KBM-7 (cell line): ENCODE measurements around the gene PIAS4.

ENCODE experiments used
- DNase-seq: peaks from one replicate; pipeline ENCODE4 v3.0.0-alpha.2; 2015
- in situ Hi-C: fragments of 300-500 bp; cut with MboI; formaldehyde crosslinking; loops from 2 replicates; pipeline ENCODE4 v1.14.3; 2020; ENCODE audit warnings: low sequenced_read_pairs, low pct_unique_long_range_greater_than_20kb, mixed read lengths

The PIAS4 gene

GRCh38 chr19:4065430-4066175 lies 58.1 kb downstream of the PIAS4 start:
- in situ Hi-C loops, result no loop called here
- DNase-seq, result peak; percentile 93

- DNase-seq, result no peak
- in situ Hi-C loops, result no loop called here
Measured at GRCh38 chr19:4066176-4066606, 58.7 kb downstream of the PIAS4 start.

GRCh38 chr19:4066682-4067395 lies 59.3 kb downstream of the PIAS4 start, which contains the start of gene ZBTB7A:
TSS of gene ZBTB7A (minus strand) at chr19:4066899. CDS start at chr19:4055232, 11,667 bp downstream.
- peak; percentile 69 for DNase-seq
- in situ Hi-C loops, result no loop called here

- peak; percentile 41 for DNase-seq
- in situ Hi-C loops, result no loop called here
Measured at GRCh38 chr19:4067396-4068046, 60.0 kb downstream of the PIAS4 start.

GRCh38 chr19:4068047-4068966 lies 60.8 kb downstream of the PIAS4 start:
- in situ Hi-C loops, result no loop called here
- no peak for DNase-seq

GRCh38 chr19:4069331-4069959 lies 61.9 kb downstream of the PIAS4 start:
- DNase-seq, result peak; percentile 38
- in situ Hi-C loops, result no loop called here

- in situ Hi-C loops, result no loop called here
- no peak for DNase-seq
Measured at GRCh38 chr19:4071610-4072009, 64.1 kb downstream of the PIAS4 start.

GRCh38 chr19:4075373-4075772 lies 67.8 kb downstream of the PIAS4 start:
- no peak for DNase-seq
- in situ Hi-C loops, result no loop called here

GRCh38 chr19:4077007-4077374 lies 69.5 kb downstream of the PIAS4 start:
- DNase-seq, result no peak
- in situ Hi-C loops, result no loop called here

- in situ Hi-C loops, result no loop called here
- peak; percentile 69 for DNase-seq
Measured at GRCh38 chr19:4077800-4078684, 70.5 kb downstream of the PIAS4 start.

- in situ Hi-C loops, result no loop called here
- no peak for DNase-seq
Measured at GRCh38 chr19:4080473-4080872, 72.9 kb downstream of the PIAS4 start.

GRCh38 chr19:4081441-4082129 lies 74.0 kb downstream of the PIAS4 start:
- in situ Hi-C loops, result no loop called here
- DNase-seq, result peak; percentile 74

GRCh38 chr19:4082172-4082571 lies 74.6 kb downstream of the PIAS4 start:
- in situ Hi-C loops, result no loop called here
- DNase-seq, result no peak

GRCh38 chr19:4083677-4084546 lies 76.4 kb downstream of the PIAS4 start:
- in situ Hi-C loops, result no loop called here
- peak; percentile 87 for DNase-seq

GRCh38 chr19:4084547-4084877 lies 77.0 kb downstream of the PIAS4 start:
- no peak for DNase-seq

GRCh38 chr19:4086411-4086867 lies 78.9 kb downstream of the PIAS4 start:
- DNase-seq, result no peak
- in situ Hi-C loops, result no loop called here

More at GRCh38 chr19:4084547-4084877, 77.0 kb downstream of the PIAS4 start:
- in situ Hi-C loops, result no loop called here
